HG03571 (cell line): ENCODE results near the gene POLR2L.
A peak's percentile ranks its signal among the peaks of the same experiment; 100 is the strongest.

Source experiments
- ATAC-seq: cut with Tn5 transposase; IDR thresholded peaks from one replicate; pipeline ENCODE4 v1.9.1; 2021; ENCODE audit not compliant: unreplicated experiment

POLR2L gene

GRCh38 chr11:828506-829175 lies 13.7 kb downstream of the POLR2L start:
- ATAC-seq = no peak

GRCh38 chr11:827897-828192 lies 14.5 kb downstream of the POLR2L start, which contains the start of gene CRACR2B:
CRACR2B (plus strand) TSS chr11:827919; CDS start chr11:828608, 689 bp downstream.
- ATAC-seq = no peak

- no peak for ATAC-seq
These were observed 15.0 kb downstream of the POLR2L start for GRCh38 chr11:827146-827896.

- no peak for ATAC-seq
These were observed 15.5 kb downstream of the POLR2L start for GRCh38 chr11:826836-827145.

GRCh38 chr11:826227-826621 lies 16.1 kb downstream of the POLR2L start:
- no peak for ATAC-seq

GRCh38 chr11:825366-826226 lies 16.7 kb downstream of the POLR2L start:
- no peak for ATAC-seq

GRCh38 chr11:824942-825341 lies 17.4 kb downstream of the POLR2L start:
- ATAC-seq = no peak

GRCh38 chr11:824292-824880 lies 17.9 kb downstream of the POLR2L start:
- no peak for ATAC-seq

GRCh38 chr11:823441-824291 lies 18.7 kb downstream of the POLR2L start:
- no peak for ATAC-seq

- ATAC-seq = no peak
These were observed 20.6 kb downstream of the POLR2L start for GRCh38 chr11:821512-822371.

GRCh38 chr11:820655-821511 lies 21.4 kb downstream of the POLR2L start:
- no peak for ATAC-seq

- peak; percentile 52 for ATAC-seq
These were observed 22.2 kb downstream of the POLR2L start for GRCh38 chr11:819943-820649.

- ATAC-seq = peak; percentile 56
These were observed 23.0 kb downstream of the POLR2L start for GRCh38 chr11:819129-819931.

GRCh38 chr11:818396-819128 lies 23.8 kb downstream of the POLR2L start, which contains the start of gene PNPLA2:
PNPLA2 (plus strand) TSS chr11:818914; CDS start chr11:819719, 805 bp downstream.
- ATAC-seq = no peak

GRCh38 chr11:816433-816779 lies 25.9 kb downstream of the POLR2L start:
- ATAC-seq = no peak

- ATAC-seq = no peak
These were observed 26.5 kb downstream of the POLR2L start for GRCh38 chr11:815675-816432.
